ENCODE data around the gene PLXNA3.

The PLXNA3 gene

DNA sequence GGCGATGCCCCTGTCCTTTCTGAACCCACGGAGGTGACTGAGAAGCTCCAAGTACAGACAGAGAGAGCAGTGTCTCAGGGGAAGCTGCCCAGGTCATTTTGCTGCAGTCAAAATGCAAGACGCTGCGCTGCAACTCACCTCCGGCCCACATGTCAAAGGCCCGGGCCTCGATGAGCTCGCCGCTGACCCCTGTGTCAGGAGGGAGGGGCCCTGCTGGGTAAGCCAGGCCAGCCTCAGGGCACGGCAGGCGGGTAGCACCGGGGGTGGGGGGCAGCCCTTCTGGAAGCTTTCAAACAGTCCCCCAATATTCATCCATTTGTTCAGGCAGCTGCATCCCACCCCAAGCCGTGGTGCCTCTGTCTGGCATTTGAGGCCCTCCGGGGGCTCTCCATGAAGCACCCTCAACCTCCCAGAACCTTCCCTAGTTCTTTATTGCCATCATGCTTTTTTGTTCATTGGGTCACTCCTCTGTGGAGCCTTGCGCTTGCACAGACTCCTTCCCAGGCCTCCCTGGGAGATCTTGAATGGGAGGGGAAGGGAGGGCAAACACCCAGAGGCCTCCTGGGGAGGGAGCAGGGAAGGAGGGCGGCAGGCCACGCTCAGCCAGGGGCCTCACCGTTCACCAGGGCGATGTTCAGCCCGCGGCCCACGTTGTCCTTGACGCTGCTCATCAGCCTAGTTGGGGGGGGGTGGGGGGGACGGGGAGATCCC is 49.7 kb downstream of the PLXNA3 start:
- TF ChIP-seq, protein P1, sequence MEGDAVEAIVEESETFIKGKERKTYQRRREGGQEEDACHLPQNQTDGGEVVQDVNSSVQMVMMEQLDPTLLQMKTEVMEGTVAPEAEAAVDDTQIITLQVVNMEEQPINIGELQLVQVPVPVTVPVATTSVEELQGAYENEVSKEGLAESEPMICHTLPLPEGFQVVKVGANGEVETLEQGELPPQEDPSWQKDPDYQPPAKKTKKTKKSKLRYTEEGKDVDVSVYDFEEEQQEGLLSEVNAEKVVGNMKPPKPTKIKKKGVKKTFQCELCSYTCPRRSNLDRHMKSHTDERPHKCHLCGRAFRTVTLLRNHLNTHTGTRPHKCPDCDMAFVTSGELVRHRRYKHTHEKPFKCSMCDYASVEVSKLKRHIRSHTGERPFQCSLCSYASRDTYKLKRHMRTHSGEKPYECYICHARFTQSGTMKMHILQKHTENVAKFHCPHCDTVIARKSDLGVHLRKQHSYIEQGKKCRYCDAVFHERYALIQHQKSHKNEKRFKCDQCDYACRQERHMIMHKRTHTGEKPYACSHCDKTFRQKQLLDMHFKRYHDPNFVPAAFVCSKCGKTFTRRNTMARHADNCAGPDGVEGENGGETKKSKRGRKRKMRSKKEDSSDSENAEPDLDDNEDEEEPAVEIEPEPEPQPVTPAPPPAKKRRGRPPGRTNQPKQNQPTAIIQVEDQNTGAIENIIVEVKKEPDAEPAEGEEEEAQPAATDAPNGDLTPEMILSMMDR (IDR thresholded peaks at IDR 0.05; ENCODE audit: low read depth, low read length), result no peak
- no peak overlapping the region for H3K4me3 ChIP-seq (replicated peaks in 1 of 2; ENCODE audit: low read depth in 2 of 2, low read length in 2 of 2)
- no peak for DNase-seq (ENCODE audit: low read depth in 2 of 2)

DNA sequence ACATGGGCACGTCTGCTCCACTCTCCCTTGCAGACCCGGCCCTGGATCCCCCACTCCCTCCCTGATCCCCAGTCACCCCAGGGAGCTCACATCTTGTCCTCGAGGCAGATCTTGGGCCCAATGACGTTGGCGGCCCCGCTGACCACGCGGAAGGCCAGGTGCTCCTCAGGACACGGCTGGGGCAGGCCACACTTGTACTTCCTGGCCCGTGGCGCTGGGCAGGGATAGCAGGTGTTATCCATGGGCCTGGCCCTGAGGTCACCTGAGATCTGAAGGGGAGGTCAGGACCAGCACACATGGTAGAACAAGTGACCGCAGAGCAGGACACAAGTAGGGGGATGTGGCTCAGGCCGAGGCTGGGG is 50.3 kb downstream of the PLXNA3 start:
- H3K4me3 ChIP-seq (replicated peaks in 1 of 2; ENCODE audit: low read depth in 2 of 2, low read length in 2 of 2), result no peak overlapping the region
- no peak for DNase-seq (ENCODE audit: low read depth in 2 of 2)
- TF ChIP-seq, protein P1 (IDR thresholded peaks at IDR 0.05; ENCODE audit: low read depth, low read length), result no peak

DNA sequence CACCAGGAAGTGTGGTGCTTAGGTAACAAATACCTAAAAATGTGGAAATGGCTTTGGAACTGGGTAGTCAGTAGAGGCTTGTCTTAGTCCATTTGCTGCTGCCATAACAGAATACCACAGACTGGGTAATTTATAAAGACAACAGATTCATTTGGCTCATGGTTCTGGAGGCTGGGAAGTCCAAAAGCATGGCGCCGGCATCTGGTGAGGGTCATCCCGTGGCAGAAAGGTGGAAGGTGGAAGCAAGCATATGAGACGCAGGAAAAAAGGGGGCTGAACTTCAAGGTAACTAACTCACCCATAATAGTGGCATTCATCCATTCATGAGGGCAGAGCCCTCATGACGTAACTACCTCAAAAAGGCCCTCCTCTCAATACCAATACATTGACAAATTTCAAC is 51.4 kb downstream of the PLXNA3 start:
- DNase-seq (ENCODE audit: low read depth in 2 of 2), result no peak
- TF ChIP-seq, protein P1 (IDR thresholded peaks at IDR 0.05; ENCODE audit: low read depth, low read length), result no peak
- no peak overlapping the region for H3K4me3 ChIP-seq (replicated peaks in 1 of 2; ENCODE audit: low read depth in 2 of 2, low read length in 2 of 2)

DNA sequence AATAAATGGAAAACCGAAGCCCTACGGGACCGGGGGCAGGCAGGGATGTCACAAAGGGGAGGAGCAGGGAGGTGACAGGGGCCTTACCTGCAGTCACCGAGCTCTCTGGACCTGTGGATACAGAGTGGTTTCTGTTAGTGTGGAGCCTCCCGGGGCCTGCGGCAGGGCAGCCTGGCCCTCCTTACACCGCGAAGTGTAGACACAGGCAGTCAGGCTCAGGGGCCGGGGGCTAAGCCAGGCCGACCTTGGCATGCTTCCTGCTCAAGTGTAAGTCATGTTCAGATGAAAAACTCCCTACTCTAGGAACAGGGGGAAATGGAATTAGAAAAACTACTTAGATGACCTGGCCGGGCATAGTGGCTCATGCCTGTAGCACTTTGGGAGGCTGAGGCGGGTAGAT is 53.7 kb downstream of the PLXNA3 start:
- TF ChIP-seq, protein P1 (IDR thresholded peaks at IDR 0.05; ENCODE audit: low read depth, low read length), result no peak
- no peak for DNase-seq (ENCODE audit: low read depth in 2 of 2)
- no peak overlapping the region for H3K4me3 ChIP-seq (replicated peaks in 1 of 2; ENCODE audit: low read depth in 2 of 2, low read length in 2 of 2)

DNA sequence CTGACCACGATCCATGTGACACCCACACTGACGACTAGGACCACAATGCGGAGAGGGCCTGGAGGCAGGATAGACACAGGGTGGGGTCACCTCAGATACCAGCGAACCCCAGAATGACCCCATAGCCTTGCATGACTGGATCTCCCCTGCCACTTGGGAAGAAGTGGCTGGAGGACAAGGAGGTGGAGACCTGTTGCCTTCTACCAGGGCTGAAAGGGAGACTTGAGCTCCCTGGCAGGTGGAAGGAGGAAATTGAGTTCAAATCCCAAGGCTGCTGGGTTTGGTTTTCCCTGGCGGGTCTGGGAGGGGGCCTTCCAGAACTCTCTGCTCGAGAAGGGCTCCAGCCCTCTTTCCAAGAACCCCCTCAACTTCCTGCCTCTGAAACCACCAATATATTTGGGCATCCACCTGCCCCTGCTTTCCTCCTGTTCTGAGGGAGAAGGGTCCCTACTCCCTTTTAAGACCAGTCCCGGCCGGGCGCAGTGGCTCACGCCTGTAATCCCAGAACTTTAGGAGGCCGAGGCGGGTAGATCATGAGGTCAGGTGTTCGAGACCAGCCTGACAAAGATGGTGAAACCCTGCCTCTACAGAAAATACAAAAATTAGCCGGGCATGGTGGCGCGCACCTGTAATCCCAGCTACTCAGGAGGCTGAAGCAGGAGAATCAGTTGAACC is 54.9 kb downstream of the PLXNA3 start:
- TF ChIP-seq, protein P1 (IDR thresholded peaks at IDR 0.05; ENCODE audit: low read depth, low read length), result no peak
- no peak for DNase-seq (ENCODE audit: low read depth in 2 of 2)
- no peak overlapping the region for H3K4me3 ChIP-seq (replicated peaks in 1 of 2; ENCODE audit: low read depth in 2 of 2, low read length in 2 of 2)

DNA sequence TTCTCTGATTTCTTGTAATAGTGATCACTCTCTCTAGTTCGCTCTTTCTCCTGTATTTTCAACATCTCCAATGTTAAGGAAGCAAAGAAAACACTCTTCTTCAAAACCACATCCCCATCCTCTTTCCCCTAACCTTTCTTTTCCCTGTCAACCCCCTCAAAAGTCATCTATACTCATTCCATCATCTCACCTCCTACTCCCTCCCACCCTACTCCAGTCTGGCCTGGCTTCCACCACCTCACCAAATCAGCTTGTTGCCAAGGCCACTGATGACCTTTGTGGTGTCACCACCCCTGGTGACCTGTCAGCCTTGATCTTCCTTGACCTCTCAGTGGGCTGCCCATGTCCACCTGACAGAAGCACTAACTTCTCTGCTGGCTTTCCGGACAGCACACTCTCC is 55.6 kb downstream of the PLXNA3 start:
- TF ChIP-seq, protein P1 (IDR thresholded peaks at IDR 0.05; ENCODE audit: low read depth, low read length), result no peak
- DNase-seq (ENCODE audit: low read depth in 2 of 2), result no peak
- H3K4me3 ChIP-seq (replicated peaks in 1 of 2; ENCODE audit: low read depth in 2 of 2, low read length in 2 of 2), result no peak overlapping the region

All from cardiac fibroblast (primary cell).